Endothelial cell (in vitro differentiated cells): ENCODE measurements around the gene TM6SF1. TPM values are rescaled to one million over a fixed set of nuclear protein-coding genes. Genes with fewer than 3 reads are reported as not detected.

ENCODE experiments used
- DNase-seq: peaks from one replicate; pipeline ENCODE4 v3.0.0; 2021; ENCODE audit warnings: low spot score
- H3K27ac Mint-ChIP-seq: one replicate; pipeline ENCODE4 v1.8.0; 2021; ENCODE audit warnings: mixed read lengths, inconsistent platforms; ENCODE audit not compliant: unreplicated experiment
- H3K27me3 Mint-ChIP-seq: one replicate; pipeline ENCODE4 v1.8.0; 2021; ENCODE audit warnings: mild to moderate bottlenecking, moderate library complexity, mixed read lengths, inconsistent platforms; ENCODE audit not compliant: unreplicated experiment
- H3K36me3 Mint-ChIP-seq: one replicate; pipeline ENCODE4 v1.8.0; 2021; ENCODE audit warnings: mild to moderate bottlenecking, low read depth, mixed read lengths, inconsistent platforms; ENCODE audit not compliant: unreplicated experiment
- H3K4me1 Mint-ChIP-seq: one replicate; pipeline ENCODE4 v1.8.0; 2021; ENCODE audit warnings: mild to moderate bottlenecking, mixed read lengths, inconsistent platforms; ENCODE audit not compliant: unreplicated experiment
- H3K4me3 Mint-ChIP-seq: one replicate; pipeline ENCODE4 v1.8.0; 2021; ENCODE audit warnings: mild to moderate bottlenecking, mixed read lengths, inconsistent platforms; ENCODE audit not compliant: unreplicated experiment
- H3K9me3 Mint-ChIP-seq: one replicate; pipeline ENCODE4 v1.8.0; 2021; ENCODE audit warnings: mixed read lengths, inconsistent platforms; ENCODE audit not compliant: unreplicated experiment
- total RNA-seq: library from RNA; stranded (reverse); fragmentation: NEBNext Ultra II Directional; extraction: Animal tissue kit (Norgen Biotek cat#: 25700); gene quantifications from one replicate; pipeline ENCODE4 v1.2.1, GENCODE V29; 2021; ENCODE audit not compliant: unreplicated experiment
- TF ChIP-seq, protein P1 (sequence below): fragments of 200-600 bp; sonication (generic); IDR thresholded peaks from one replicate; pipeline ENCODE4 v1.5.0; 2021; ENCODE audit warnings: antibody characterized with exemption; ENCODE audit not compliant: unreplicated experiment

The TM6SF1 gene
- total RNA-seq, 1 donor from 2014 or later: 6.0 TPM

DNA sequence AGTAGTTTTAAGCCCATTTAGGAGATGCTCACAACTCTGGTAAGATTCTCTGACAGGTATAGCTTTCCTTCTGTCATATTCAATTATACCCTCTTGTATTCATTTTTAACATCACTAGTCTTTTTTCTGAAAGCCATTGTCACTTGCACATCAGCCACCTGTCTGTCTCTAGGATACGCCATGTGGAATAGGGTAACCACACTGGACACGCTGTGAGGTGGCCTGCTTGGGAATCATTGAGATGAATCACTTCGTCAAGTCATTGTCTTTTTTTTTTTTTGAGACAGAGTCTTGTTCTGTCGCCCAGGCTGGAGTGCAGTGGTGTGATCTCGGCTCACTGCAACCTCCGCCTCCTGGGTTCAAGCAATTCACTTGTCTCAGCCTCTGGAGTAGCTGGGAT lies 7.4 kb downstream of the TM6SF1 start:
- TF ChIP-seq, protein P1, sequence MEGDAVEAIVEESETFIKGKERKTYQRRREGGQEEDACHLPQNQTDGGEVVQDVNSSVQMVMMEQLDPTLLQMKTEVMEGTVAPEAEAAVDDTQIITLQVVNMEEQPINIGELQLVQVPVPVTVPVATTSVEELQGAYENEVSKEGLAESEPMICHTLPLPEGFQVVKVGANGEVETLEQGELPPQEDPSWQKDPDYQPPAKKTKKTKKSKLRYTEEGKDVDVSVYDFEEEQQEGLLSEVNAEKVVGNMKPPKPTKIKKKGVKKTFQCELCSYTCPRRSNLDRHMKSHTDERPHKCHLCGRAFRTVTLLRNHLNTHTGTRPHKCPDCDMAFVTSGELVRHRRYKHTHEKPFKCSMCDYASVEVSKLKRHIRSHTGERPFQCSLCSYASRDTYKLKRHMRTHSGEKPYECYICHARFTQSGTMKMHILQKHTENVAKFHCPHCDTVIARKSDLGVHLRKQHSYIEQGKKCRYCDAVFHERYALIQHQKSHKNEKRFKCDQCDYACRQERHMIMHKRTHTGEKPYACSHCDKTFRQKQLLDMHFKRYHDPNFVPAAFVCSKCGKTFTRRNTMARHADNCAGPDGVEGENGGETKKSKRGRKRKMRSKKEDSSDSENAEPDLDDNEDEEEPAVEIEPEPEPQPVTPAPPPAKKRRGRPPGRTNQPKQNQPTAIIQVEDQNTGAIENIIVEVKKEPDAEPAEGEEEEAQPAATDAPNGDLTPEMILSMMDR: no peak
- Mint-ChIP-seq H3K4me3 (peak overlapping the region; percentile 14), H3K27me3 (peaks cover 16% of the 10 kb centered on the region), H3K4me1 (peaks cover 34% of the 10 kb centered on the region), H3K27ac (peak overlapping the region; percentile 62), H3K36me3 (peaks cover 27% of the 10 kb centered on the region), H3K9me3 (no peaks in the 10 kb centered on the region)
- no peak for DNase-seq

DNA sequence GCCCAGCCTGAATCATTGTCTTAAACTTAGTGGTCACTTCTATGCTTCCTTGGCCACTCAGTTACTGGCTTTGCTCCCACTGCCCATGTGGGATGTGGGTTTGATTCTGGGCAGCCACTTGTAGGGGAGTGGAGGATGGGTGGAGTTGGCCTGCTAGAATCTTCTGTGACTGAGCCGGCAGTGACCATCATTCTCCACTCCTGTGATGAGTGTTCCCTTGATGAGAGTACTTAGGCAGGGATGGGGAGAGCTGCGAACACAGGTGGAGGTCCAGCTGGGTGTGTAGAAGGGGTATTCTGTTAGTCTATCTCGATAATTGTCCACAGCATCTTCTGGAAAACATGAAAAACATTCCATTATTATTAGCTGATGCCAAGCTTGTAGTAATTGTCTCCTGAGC lies 8.0 kb downstream of the TM6SF1 start:
- Mint-ChIP-seq H3K36me3 (peaks cover 24% of the 10 kb centered on the region), H3K27ac (no peak overlapping the region), H3K9me3 (no peaks in the 10 kb centered on the region), H3K4me1 (peaks cover 30% of the 10 kb centered on the region), H3K27me3 (peaks cover 11% of the 10 kb centered on the region), H3K4me3 (no peak overlapping the region)
- TF ChIP-seq, protein P1: no peak
- DNase-seq: no peak

DNA sequence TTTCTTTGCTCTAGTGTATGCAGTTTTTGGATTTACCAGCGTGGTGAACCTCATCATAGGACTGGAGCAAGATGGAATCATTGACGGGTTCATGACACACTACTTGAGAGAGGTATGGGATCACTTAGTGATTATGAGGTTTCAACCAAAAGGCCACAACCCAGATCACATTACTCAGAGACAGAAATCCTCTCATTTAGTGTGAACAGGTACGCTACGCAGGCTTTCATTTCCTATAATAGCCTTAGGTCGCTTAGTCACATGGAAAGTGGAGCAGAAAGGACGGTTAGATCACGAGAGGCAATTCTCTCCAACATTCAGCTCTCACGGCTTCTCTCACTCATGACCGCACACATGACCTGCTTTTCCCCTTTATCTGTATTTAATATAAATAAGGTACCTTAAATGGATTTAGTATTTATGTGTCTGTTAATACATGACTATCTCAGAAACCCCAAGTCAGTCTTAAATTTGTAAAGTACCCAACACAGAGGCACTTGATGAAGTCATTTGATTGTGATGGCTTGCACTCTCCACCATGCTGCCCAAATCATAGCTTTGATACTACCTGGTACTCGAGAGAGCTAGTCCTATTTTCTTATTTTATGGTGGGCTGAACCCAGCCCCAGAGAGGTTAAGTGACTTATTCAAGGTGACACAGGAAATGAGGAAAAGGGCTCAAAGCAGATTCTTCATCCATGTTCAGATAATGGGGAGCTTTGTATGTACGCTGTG lies 8.6 kb downstream of the TM6SF1 start:
- H3K27me3 Mint-ChIP-seq: peaks cover 9% of the 10 kb centered on the region
- H3K4me1 Mint-ChIP-seq: peaks cover 27% of the 10 kb centered on the region
- no peak overlapping the region for H3K4me3 Mint-ChIP-seq
- TF ChIP-seq, protein P1: no peak
- H3K36me3 Mint-ChIP-seq: peaks cover 23% of the 10 kb centered on the region
- DNase-seq: no peak
- H3K27ac Mint-ChIP-seq: no peak overlapping the region
- no peaks in the 10 kb centered on the region for H3K9me3 Mint-ChIP-seq

DNA sequence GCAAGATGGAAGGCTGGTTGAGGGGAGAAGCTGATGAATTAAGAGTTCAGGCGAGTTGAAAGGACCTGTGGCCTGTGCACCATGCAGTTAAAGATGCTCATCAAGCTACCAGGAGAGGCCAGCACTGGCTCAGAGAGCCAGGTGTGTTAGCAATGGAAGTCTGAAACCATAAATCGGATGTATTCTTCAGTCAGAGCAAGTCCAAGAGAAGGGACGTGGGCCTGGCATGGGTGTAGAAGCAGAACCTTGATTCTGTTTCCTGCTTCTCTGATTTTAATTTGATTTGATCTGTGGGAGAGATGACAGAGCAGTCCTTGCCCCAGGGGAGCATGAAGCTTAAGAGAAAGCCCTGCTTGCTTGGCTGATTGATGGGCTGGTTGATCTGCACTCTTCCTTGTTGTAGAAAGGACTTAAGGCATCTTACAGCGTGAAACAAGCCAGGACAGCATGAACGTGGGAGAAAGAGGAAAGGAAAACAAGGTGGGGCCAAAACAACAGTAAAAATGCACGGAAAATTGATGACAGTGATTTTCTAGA lies 10.9 kb downstream of the TM6SF1 start:
- TF ChIP-seq, protein P1: no peak
- DNase-seq: no peak
- no peak overlapping the region for H3K4me3 Mint-ChIP-seq

DNA sequence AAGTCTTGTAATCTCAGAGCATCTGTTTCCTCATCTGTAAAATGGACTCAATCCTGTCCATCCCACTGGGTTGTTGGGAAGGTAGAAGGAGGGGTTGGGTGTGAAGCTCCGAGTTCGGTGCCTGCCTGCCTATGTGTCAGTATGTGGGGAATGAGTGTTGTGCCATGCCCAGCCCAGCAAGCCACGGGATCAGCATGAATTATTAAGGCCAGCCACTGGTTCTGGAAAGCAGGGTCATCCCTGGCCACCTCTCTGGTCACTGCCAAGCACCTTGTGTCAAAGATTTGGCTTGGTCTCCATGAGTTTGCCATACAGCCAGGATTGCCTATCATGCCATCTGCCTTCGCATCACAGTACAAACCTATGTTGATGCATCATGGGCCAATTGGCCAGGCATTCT lies 11.5 kb downstream of the TM6SF1 start:
- Mint-ChIP-seq H3K36me3 (peaks cover 16% of the 10 kb centered on the region), H3K9me3 (no peaks in the 10 kb centered on the region), H3K4me3 (no peak overlapping the region), H3K27me3 (peaks cover 5% of the 10 kb centered on the region), H3K27ac (no peak overlapping the region), H3K4me1 (peaks cover 11% of the 10 kb centered on the region)
- no peak for DNase-seq
- TF ChIP-seq, protein P1: no peak

More for the DNA sequence above, 10.9 kb downstream of the TM6SF1 start:
- Mint-ChIP-seq H3K27ac (no peak overlapping the region), H3K9me3 (no peaks in the 10 kb centered on the region), H3K36me3 (peaks cover 17% of the 10 kb centered on the region), H3K27me3 (peaks cover 5% of the 10 kb centered on the region), H3K4me1 (peaks cover 15% of the 10 kb centered on the region)
